A549 (cell line): ENCODE measurements around the gene CCSER1. TPM values are rescaled to one million over a fixed set of nuclear protein-coding genes. Genes with fewer than 3 reads are reported as not detected.

Experiments used
- ATAC-seq, 2 experiments: fragments of 200-7000 bp in 1 of 2; fragments of >200 bp in 1 of 2; cut with Nextera tagmentation in 1 of 2; cut with Tn5 transposase in 1 of 2; 3 replicates each; pipeline versions ENCODE4 v1.8.0 to v1.9.1; 2018 to 2020; ENCODE audit warnings: mild to moderate bottlenecking in 1 of 2, moderate library complexity in 1 of 2
- CTCF ChIA-PET: fragments of 300-600 bp; sonication (Branson Sonifier 250); formaldehyde crosslinking; extraction: SDS; loops from one replicate; lab custom pipeline; 2021; ENCODE audit warnings: antibody characterized with exemption, inconsistent platforms; lab: Yijun Ruan, JAX
- POLR2A ChIA-PET: fragments of 350-600 bp; formaldehyde crosslinking; extraction: SDS; loops from one replicate; lab custom pipeline; 2021; ENCODE audit warnings: antibody characterized with exemption, inconsistent platforms; lab: Yijun Ruan, JAX
- DNase-seq, 2 experiments: peaks; one replicate each; pipeline versions ENCODE4 v3.0.0 to v3.0.0-alpha.2; 2011 to 2016; ENCODE audit warnings: low read depth in 1 of 2, low spot score in 1 of 2
- FAIRE-seq: peaks from 2 replicates; lab custom pipeline; 2011; peaks lifted over from hg19 to GRCh38; lab: Jason Lieb, UNC
- H3K27ac ChIP-seq, 2 experiments: fragments of >200 bp; sonication (Bioruptor Twin); formaldehyde crosslinking; 3 replicates each; pipeline ENCODE4 v1.5.1; 2016 to 2017
- H3K4me1 ChIP-seq: fragments of >200 bp; sonication (Bioruptor Twin); formaldehyde crosslinking; 3 replicates; pipeline ENCODE4 v1.6.1; 2016
- H3K4me2 ChIP-seq: fragments of >200 bp; sonication (Bioruptor Twin); formaldehyde crosslinking; 3 replicates; pipeline ENCODE4 v1.6.1; 2016
- H3K4me3 ChIP-seq: fragments of >200 bp; sonication (Bioruptor Twin); formaldehyde crosslinking; 3 replicates; pipeline ENCODE4 v1.5.1; 2016
- H3K9me3 ChIP-seq: fragments of >200 bp; sonication (Bioruptor Twin); formaldehyde crosslinking; 3 replicates; pipeline ENCODE4 v1.6.1; 2016
- ATOH8 ChIP-seq: fragments of 250-450 bp; sonication (Bioruptor Pico); IDR thresholded peaks from 2 replicates; pipeline ENCODE4 v1.5.0; 2020; ENCODE audit warnings: low read depth, mild to moderate bottlenecking, moderate library complexity
- CEBPB ChIP-seq, 2 experiments: fragments of >200 bp in 1 of 2; sonication (Bioruptor Twin) in 1 of 2; formaldehyde crosslinking in 1 of 2; IDR thresholded peaks; 2 replicates each; pipeline ENCODE4 v1.6.1; 2012 to 2016
- CHD4 ChIP-seq: fragments of 200-600 bp; sonication (generic); IDR thresholded peaks from 2 replicates; pipeline ENCODE4 v1.6.1; 2016; ENCODE audit warnings: antibody characterized with exemption, mild to moderate bottlenecking, borderline replicate concordance
- EHMT2 ChIP-seq: fragments of 200-600 bp; sonication (generic); IDR thresholded peaks from 2 replicates; pipeline ENCODE4 v1.6.1; 2016; ENCODE audit warnings: antibody characterized with exemption, low read depth, mild to moderate bottlenecking, moderate library complexity
- FOSB ChIP-seq: fragments of 250-450 bp; sonication (Bioruptor Pico); IDR thresholded peaks from 2 replicates; pipeline ENCODE4 v1.5.0; 2020; ENCODE audit warnings: mild to moderate bottlenecking, moderate library complexity
- FOSL2 ChIP-seq, 2 experiments: fragments of 450-650 bp in 1 of 2; fragments of >200 bp in 1 of 2; sonication (Bioruptor Twin) in 1 of 2; formaldehyde crosslinking; IDR thresholded peaks; 2 replicates each; pipeline versions ENCODE4 v1.5.0 to v1.6.1; 2016 to 2020; ENCODE audit warnings: mild to moderate bottlenecking in 1 of 2, moderate library complexity in 1 of 2
- GATA3 ChIP-seq: IDR thresholded peaks from 2 replicates; pipeline ENCODE4 v1.6.1; 2012; ENCODE audit warnings: borderline replicate concordance
- HDAC2 ChIP-seq: fragments of 200-600 bp; sonication (generic); IDR thresholded peaks from 2 replicates; pipeline ENCODE4 v1.6.1; 2016
- HOXA7 ChIP-seq: fragments of 250-450 bp; sonication (Bioruptor Pico); IDR thresholded peaks from 2 replicates; pipeline ENCODE4 v1.5.0; 2020; ENCODE audit warnings: mild to moderate bottlenecking, moderate library complexity
- KDM5A ChIP-seq: fragments of 200-600 bp; sonication (generic); IDR thresholded peaks from 2 replicates; pipeline ENCODE4 v1.6.1; 2016; ENCODE audit warnings: antibody characterized with exemption, mild to moderate bottlenecking
- MAFK ChIP-seq: fragments of 450-650 bp; IDR thresholded peaks from 2 replicates; pipeline ENCODE4 v1.6.1; 2014; ENCODE audit not compliant: partially characterized antibody
- NPAS2 ChIP-seq: fragments of 250-450 bp; sonication (Bioruptor Pico); IDR thresholded peaks from 2 replicates; pipeline ENCODE4 v1.8.0; 2022; ENCODE audit warnings: mild to moderate bottlenecking, moderate library complexity, borderline replicate concordance
- POLR2A ChIP-seq: IDR thresholded peaks from 2 replicates; pipeline ENCODE4 v1.6.1; 2012; ENCODE audit warnings: mild to moderate bottlenecking, low read length
- POLR2AphosphoS2 ChIP-seq: conservative IDR thresholded peaks from 2 replicates; pipeline ENCODE4 v1.6.1; 2012; ENCODE audit warnings: low read length, improper control_type of control experiment, inconsistent platforms
- RFX5 ChIP-seq: fragments of 450-650 bp; IDR thresholded peaks from 2 replicates; pipeline ENCODE4 v1.7.1; 2014; ENCODE audit warnings: antibody characterized with exemption, mild to moderate bottlenecking, moderate library complexity
- RNF2 ChIP-seq: fragments of 200-600 bp; sonication (generic); IDR thresholded peaks from 2 replicates; pipeline ENCODE4 v1.6.1; 2016; ENCODE audit warnings: low read depth, mild to moderate bottlenecking, antibody characterized with exemption, moderate library complexity, borderline replicate concordance
- SMC3 ChIP-seq: fragments of >200 bp; sonication (Bioruptor Twin); formaldehyde crosslinking; IDR thresholded peaks from 3 replicates; pipeline ENCODE4 v1.6.1; 2018; ENCODE audit warnings: inconsistent platforms
- SREBF2 ChIP-seq: fragments of 450-650 bp; IDR thresholded peaks from 2 replicates; pipeline ENCODE4 v1.6.1; 2014; ENCODE audit warnings: mild to moderate bottlenecking, moderate library complexity
- TP53 ChIP-seq: fragments of 250-450 bp; sonication (Bioruptor Pico); IDR thresholded peaks from 2 replicates; pipeline ENCODE4 v1.5.0; 2021; ENCODE audit warnings: mild to moderate bottlenecking, moderate library complexity
- ZNF302 ChIP-seq: fragments of 250-450 bp; sonication (Bioruptor Pico); IDR thresholded peaks from 2 replicates; pipeline ENCODE4 v1.9.0; 2021; ENCODE audit warnings: inconsistent platforms, mild to moderate bottlenecking, moderate library complexity
- WGBS: methylation state at CpG from one replicate; pipeline ENCODE4 v1.1.6; 2017; ENCODE audit errors: missing lambda C conversion rate; 5-methylcytosine and 5-hydroxymethylcytosine counted together
- polyA plus RNA-seq, 4 experiments: library from polyadenylated mRNA; depleted of rRNA in 3 of 4; stranded (reverse); fragments of >200 nt; fragmentation: RNase III in 1 of 4; extraction: RNeasy Plus Mini Kit Qiagen cat#74134 plus additional on column Dnase treatment in 1 of 4; gene quantifications; 2 replicates in 3 of 4; 3 replicates in 1 of 4; pipeline ENCODE4 v1.2.3, GENCODE V29; 2011 to 2017
- TF ChIP-seq, protein P1 (sequence below): IDR thresholded peaks from 2 replicates; pipeline ENCODE4 v1.6.1; 2012; ENCODE audit warnings: low read depth, borderline replicate concordance
- TF ChIP-seq, protein P2 (sequence below): IDR thresholded peaks from 2 replicates; pipeline ENCODE4 v1.6.1; 2012
- TF ChIP-seq, protein P3 (sequence below): fragments of 450-650 bp; IDR thresholded peaks from 2 replicates; pipeline ENCODE4 v1.6.1; 2014; ENCODE audit warnings: antibody characterized with exemption
- TF ChIP-seq, protein P4 (sequence below): fragments of 200-600 bp; sonication (generic); IDR thresholded peaks from 2 replicates; pipeline ENCODE4 v1.6.1; 2016; ENCODE audit warnings: antibody characterized with exemption, mild to moderate bottlenecking, moderate library complexity

Gene CCSER1
- polyA plus RNA-seq, 2 of the 4 experiments (the other 2 are of a cell fraction), result 0.06 TPM; not detected in 1

GRCh38 chr4:90442619-90443018 is 315.4 kb downstream of the CCSER1 start:
- H3K27ac ChIP-seq, result no peak overlapping the region
- H3K9me3 ChIP-seq, result no peaks in the 10 kb centered on the region
- 29% methylated on average over 2 of the region's 2 CpGs for WGBS
- H3K4me1 ChIP-seq, result no peaks in the 10 kb centered on the region
- ChIA-PET POLR2A (no interaction called here), CTCF (no interaction called here)
- FAIRE-seq (no peak), ATAC-seq (no peak), DNase-seq (no peak)
- TF ChIP-seq KDM5A (no peak), SREBF2 (no peak), FOSL2 (IDR thresholded peaks at IDR 0.05) (no peak), FOSL2 (CRISPR knock-in tag; IDR thresholded peaks at IDR 0.05) (no peak), NPAS2 (CRISPR knock-in tag) (no peak), CEBPB (IDR thresholded peaks at IDR 0.05) (no peak), POLR2AphosphoS2 (no peak), SMC3 (no peak), EHMT2 (no peak), CHD4 (no peak), MAFK (no peak)
- TF ChIP-seq, protein P1, sequence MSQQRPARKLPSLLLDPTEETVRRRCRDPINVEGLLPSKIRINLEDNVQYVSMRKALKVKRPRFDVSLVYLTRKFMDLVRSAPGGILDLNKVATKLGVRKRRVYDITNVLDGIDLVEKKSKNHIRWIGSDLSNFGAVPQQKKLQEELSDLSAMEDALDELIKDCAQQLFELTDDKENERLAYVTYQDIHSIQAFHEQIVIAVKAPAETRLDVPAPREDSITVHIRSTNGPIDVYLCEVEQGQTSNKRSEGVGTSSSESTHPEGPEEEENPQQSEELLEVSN, result no peak
- TF ChIP-seq, protein P2, sequence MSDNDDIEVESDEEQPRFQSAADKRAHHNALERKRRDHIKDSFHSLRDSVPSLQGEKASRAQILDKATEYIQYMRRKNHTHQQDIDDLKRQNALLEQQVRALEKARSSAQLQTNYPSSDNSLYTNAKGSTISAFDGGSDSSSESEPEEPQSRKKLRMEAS, result no peak
- TF ChIP-seq, protein P3, sequence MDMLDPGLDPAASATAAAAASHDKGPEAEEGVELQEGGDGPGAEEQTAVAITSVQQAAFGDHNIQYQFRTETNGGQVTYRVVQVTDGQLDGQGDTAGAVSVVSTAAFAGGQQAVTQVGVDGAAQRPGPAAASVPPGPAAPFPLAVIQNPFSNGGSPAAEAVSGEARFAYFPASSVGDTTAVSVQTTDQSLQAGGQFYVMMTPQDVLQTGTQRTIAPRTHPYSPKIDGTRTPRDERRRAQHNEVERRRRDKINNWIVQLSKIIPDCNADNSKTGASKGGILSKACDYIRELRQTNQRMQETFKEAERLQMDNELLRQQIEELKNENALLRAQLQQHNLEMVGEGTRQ, result no peak
- H3K4me3 ChIP-seq, result no peak overlapping the region
- H3K4me2 ChIP-seq, result no peak overlapping the region

DNA sequence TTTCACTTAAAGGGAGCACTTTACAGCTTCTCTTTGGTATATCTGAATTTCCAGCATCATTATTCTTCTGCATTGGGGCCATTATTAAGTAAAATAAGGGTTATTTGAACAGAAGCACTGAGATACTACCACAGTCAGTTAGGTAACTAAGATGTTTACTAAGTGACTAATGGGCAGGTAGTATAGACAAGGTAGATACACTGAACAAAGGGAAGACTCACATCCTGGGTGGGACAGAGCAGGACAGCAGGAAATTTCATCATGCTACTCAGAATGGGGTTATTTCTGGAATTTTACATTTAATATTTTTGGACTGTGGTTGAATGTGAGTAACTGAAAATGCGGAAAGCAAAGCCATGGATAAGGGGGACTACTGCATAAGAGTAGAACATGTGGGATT is 316.0 kb downstream of the CCSER1 start:
- Histone ChIP-seq H3K27ac (no peak overlapping the region), H3K4me2 (no peak overlapping the region)
- WGBS, result 64% methylated on average over 1 of the region's 1 CpG
- FAIRE-seq (no peak), ATAC-seq (no peak)
- POLR2A ChIA-PET, result no interaction called here
- TF ChIP-seq ATOH8 (no peak), RFX5 (no peak), FOSB (CRISPR knock-in tag) (no peak), GATA3 (no peak), ZNF302 (CRISPR knock-in tag) (no peak), SREBF2 (no peak), RNF2 (no peak), POLR2AphosphoS2 (no peak), HDAC2 (no peak), POLR2A (no peak), HOXA7 (CRISPR knock-in tag) (no peak), TP53 (CRISPR knock-in tag) (no peak)
- TF ChIP-seq, protein P4, sequence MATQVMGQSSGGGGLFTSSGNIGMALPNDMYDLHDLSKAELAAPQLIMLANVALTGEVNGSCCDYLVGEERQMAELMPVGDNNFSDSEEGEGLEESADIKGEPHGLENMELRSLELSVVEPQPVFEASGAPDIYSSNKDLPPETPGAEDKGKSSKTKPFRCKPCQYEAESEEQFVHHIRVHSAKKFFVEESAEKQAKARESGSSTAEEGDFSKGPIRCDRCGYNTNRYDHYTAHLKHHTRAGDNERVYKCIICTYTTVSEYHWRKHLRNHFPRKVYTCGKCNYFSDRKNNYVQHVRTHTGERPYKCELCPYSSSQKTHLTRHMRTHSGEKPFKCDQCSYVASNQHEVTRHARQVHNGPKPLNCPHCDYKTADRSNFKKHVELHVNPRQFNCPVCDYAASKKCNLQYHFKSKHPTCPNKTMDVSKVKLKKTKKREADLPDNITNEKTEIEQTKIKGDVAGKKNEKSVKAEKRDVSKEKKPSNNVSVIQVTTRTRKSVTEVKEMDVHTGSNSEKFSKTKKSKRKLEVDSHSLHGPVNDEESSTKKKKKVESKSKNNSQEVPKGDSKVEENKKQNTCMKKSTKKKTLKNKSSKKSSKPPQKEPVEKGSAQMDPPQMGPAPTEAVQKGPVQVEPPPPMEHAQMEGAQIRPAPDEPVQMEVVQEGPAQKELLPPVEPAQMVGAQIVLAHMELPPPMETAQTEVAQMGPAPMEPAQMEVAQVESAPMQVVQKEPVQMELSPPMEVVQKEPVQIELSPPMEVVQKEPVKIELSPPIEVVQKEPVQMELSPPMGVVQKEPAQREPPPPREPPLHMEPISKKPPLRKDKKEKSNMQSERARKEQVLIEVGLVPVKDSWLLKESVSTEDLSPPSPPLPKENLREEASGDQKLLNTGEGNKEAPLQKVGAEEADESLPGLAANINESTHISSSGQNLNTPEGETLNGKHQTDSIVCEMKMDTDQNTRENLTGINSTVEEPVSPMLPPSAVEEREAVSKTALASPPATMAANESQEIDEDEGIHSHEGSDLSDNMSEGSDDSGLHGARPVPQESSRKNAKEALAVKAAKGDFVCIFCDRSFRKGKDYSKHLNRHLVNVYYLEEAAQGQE, result no peak
- TF ChIP-seq, all 56 proteins: peak for 0
- H3K9me3 ChIP-seq, result no peaks in the 10 kb centered on the region
- CTCF ChIA-PET, result no interaction called here
- no peak overlapping the region for H3K4me3 ChIP-seq
- H3K4me1 ChIP-seq, result no peaks in the 10 kb centered on the region
- DNase-seq, result no peak
